ENCODE measurements around the gene GOLGA5. TPM values are rescaled to one million over a fixed set of nuclear protein-coding genes. Genes with fewer than 3 reads are reported as not detected.
A peak's percentile ranks its signal among the peaks of the same experiment; 100 is the strongest.

Gene GOLGA5
- total RNA-seq, 1 donor from 2014 or later = 17.5 TPM

- ATAC-seq (ENCODE audit: poor library complexity) = no peak
- no peak for DNase-seq
- intact Hi-C loops (cut with DNase I) = no loop called here
These were observed 69.4 kb downstream of the GOLGA5 start for GRCh38 chr14:92863286-92864080.

GRCh38 chr14:92865674-92866073 lies 71.6 kb downstream of the GOLGA5 start:
- intact Hi-C loops (cut with DNase I) = no loop called here
- no peak for DNase-seq
- ATAC-seq (ENCODE audit: poor library complexity) = no peak

DNA sequence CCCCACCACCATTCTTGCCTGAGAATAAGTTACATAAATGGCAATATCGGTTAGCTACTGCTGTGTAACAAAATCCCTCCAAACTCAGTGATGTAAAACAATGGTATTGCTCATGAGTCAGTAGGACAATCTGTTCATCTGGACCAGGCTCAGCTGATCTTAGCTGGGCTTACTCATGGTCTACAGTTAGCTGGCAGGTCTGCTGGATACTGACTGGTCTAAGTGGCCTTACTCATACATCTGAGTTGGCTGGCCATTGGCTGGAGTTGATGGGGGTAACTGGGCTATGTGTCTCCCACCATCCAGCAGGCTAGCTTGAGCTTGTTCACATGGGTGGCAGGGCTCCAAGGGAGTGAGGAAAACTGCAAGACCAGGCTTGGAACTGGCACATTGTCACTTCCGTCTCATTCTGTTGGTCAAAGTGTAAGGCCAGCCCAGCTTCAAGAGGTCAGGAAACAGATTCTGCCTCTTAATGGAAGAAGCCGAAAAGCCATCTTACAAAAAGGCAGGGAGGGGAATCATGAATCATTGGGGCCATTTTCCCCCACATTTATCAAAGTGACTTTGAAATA lies 72.2 kb downstream of the GOLGA5 start:
- DNase-seq (no peak), ATAC-seq (ENCODE audit: poor library complexity) (no peak)
- intact Hi-C loops (cut with DNase I) = no loop called here

DNA sequence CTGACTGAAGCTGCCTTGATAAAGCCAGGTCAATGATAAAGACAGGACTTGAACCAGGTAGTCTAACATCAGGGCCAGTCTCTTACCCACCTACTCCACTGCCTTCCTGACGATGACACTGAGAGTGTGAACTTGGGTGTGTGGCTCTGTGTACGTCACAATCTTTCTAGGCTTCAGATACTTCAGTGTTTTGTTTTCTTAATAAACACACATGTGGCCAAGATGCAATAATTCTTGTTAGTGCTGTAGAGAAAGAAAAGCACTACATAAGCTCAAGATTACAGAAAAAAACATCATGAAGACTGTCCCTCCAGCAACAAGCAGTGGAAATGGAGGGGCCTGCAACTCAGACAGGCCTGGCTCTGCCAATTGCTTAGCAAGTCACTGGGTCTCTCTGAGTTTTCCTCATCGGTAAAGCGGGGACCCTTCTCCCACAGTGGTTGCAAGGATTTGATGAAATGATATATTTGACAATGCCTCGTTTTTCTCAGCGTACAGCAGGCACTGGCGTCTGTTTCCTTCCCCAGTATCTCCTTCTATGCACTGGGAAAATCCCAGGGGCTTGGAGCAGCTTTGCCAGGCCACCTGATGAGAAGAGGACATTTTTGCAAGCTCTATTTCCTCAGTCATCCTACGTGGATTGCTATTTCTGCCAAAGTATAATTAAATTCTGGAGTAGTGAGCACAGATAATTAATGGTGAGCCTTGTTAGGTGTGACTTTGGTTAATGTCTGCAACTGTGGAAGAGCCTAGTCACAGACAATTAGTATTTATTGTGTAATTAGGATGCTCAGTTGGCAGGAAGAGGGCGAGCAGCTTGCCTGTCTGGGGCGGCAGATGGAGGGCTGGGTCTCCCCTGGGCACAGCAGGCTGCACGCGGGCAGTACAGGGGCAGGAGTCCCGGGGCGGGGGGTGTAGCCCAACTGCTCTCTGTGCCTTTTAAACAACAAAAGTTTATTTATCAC lies 73.1 kb downstream of the GOLGA5 start:
- ATAC-seq (ENCODE audit: poor library complexity) (no peak), DNase-seq (no peak)
- intact Hi-C loops (cut with DNase I) = no loop called here

DNA sequence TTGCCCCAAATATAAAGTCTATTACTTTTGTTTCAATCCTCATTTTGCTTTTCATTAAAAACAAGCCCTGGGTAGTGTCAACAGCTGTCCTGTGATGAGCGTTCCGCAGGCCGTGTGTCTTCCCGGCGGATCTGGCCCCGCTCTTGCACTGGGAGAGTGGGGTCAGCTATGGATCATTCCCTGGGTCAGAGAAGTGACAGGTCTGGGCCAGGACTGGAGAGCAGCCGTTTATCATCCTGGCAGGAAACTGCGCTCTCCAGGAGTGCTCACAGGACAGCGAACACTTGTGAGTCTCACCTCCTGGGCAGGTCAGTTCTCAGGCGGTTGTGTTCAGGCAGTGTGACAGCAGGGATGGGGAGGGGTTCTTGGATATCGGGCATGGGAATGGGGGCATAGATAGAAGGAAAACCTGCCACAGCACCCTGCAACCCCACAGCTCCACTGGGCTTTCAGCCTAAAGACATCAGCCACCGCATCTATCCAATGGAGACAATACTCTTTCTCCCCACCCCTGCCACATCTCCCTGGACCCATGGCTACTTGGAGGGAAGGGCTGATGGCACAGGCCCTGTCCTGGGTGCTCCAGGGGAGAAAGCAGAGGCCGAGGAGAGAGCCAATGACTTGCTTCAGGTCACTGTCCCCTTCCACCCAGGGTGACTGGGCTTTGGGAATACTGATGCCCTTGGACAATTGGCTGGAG lies 81.0 kb downstream of the GOLGA5 start:
- DNase-seq (no peak), ATAC-seq (ENCODE audit: poor library complexity) (no peak)
- intact Hi-C loops (cut with DNase I) = no loop called here

GRCh38 chr14:92877757-92878431 lies 83.8 kb downstream of the GOLGA5 start:
- peak; percentile 80 for DNase-seq
- intact Hi-C loops (cut with DNase I) = no loop called here
- peak; percentile 87 for ATAC-seq (ENCODE audit: poor library complexity)

- intact Hi-C loops (cut with DNase I) = no loop called here
- no peak for ATAC-seq (ENCODE audit: poor library complexity)
- no peak for DNase-seq
These were observed 86.2 kb downstream of the GOLGA5 start for GRCh38 chr14:92880351-92880750.

- peak; percentile 64 for ATAC-seq (ENCODE audit: poor library complexity)
- intact Hi-C loops (cut with DNase I) = no loop called here
- no peak for DNase-seq
These were observed 86.7 kb downstream of the GOLGA5 start for GRCh38 chr14:92880851-92881250.

GRCh38 chr14:92883066-92883465 lies 89.0 kb downstream of the GOLGA5 start:
- DNase-seq (no peak), ATAC-seq (ENCODE audit: poor library complexity) (no peak)
- intact Hi-C loops (cut with DNase I) = no loop called here

DNA sequence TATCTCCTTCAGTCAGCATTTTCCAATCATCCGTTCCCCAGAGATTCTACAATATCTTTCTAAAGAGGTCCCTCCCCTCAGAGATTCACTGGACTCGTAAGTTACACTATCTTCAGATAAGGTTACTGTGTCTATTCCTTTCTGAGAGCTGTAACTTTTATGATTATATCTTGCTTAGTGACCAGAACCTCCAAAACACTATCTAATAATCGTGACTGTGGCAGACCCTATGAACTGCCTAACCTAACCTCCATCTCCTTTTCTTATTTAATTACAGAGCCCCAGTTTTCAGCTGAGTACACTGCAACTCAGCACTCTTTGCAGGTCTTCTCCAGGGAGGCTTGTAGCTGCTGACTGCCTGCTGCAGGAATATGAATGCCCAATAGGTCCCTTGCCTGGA lies 90.3 kb downstream of the GOLGA5 start:
- intact Hi-C loops (cut with DNase I) = no loop called here
- ATAC-seq (ENCODE audit: poor library complexity) (no peak), DNase-seq (no peak)

- ATAC-seq (ENCODE audit: poor library complexity) (no peak), DNase-seq (no peak)
- intact Hi-C loops (cut with DNase I) = no loop called here
These were observed 91.4 kb downstream of the GOLGA5 start for GRCh38 chr14:92885279-92886061.

DNA sequence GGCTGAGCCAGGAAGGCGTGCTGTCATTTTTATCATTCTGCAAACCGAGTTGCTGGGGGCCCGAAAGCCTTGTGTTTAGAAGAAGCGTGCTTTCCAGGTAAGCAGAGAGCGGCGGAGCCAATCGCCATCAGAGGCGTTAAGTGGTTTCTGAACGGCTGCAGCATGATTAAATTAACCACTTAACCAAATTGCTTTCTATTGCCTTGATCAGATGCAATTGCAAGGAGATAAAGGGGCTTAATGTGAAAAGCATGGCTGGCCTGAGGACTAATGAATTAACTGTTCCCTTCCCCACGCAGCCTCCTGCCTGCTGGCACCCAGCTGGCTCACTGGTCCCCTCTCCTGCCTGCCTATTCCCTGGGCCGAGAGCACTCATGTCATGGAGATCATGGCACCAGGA lies 92.2 kb downstream of the GOLGA5 start:
- intact Hi-C loops (cut with DNase I) = no loop called here
- ATAC-seq (ENCODE audit: poor library complexity) = no peak
- no peak for DNase-seq

DNA sequence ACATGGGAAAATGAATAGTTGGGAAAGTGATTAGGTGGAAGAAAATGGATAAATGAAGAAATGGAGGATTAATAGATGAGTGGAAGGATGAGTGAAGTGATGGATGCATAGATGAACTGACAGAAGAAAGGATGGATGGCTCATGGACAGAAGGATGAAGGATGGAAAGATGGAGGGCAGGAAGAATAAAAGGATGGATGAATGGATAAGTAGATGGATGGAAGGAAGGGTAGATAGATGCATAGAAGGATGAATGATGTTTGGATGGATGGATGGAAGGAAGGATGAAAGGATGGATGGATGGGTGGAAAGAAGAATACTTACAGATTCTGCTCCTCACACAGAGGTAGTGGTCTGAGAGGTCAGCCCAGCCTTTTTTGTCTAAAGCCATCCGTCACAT lies 93.1 kb downstream of the GOLGA5 start:
- ATAC-seq (ENCODE audit: poor library complexity) (no peak), DNase-seq (no peak)
- intact Hi-C loops (cut with DNase I) = no loop called here

DNA sequence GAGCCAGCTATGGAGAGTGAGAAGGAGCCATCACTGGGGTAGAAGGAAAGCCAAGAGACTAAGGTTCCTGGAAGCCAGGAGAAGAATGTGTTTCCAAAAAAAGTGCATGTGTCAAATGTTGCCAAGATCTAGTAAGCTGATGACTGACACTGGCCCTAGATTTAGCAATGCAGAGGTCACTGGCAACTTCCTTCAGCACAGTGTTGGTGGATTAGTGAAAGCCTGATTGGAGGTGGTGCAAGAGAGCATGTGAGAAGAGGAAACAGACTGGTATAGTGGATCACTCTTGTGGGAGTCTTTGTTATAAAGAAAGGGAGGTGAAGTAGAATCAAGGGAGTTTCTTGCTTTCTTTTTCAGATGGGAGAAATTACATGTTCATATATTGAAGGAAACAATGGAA lies 94.8 kb downstream of the GOLGA5 start:
- intact Hi-C loops (cut with DNase I) = no loop called here
- DNase-seq (no peak), ATAC-seq (ENCODE audit: poor library complexity) (no peak)

All from Right ventricle myocardium superior (tissue), 1 donor.